NT2/D1 (cell line): Measurements from ENCODE around the gene ZFP62.

Experiments used
- DNase-seq: peaks from one replicate; pipeline ENCODE4 v3.0.0-alpha.2; 2011; ENCODE audit warnings: low read depth, low spot score
- H3K27me3 ChIP-seq: 2 replicates; pipeline ENCODE4 v1.6.0; 2011; ENCODE audit warnings: mild to moderate bottlenecking; ENCODE audit not compliant: insufficient read length, insufficient read depth
- H3K36me3 ChIP-seq: 2 replicates; pipeline ENCODE4 v1.6.1; 2011; ENCODE audit warnings: mild to moderate bottlenecking, low read length, mixed read lengths; ENCODE audit not compliant: insufficient read depth, insufficient read length
- H3K4me1 ChIP-seq: 2 replicates; pipeline ENCODE4 v1.5.1; 2011; ENCODE audit not compliant: insufficient read depth, insufficient read length
- H3K4me3 ChIP-seq: 2 replicates; pipeline ENCODE4 v1.5.1; 2011; ENCODE audit warnings: low read depth; ENCODE audit not compliant: insufficient read length
- H3K9ac ChIP-seq: 2 replicates; pipeline ENCODE4 v1.6.0; 2011; ENCODE audit warnings: low read depth; ENCODE audit not compliant: insufficient read length
- H3K9me3 ChIP-seq: 2 replicates; pipeline ENCODE4 v1.5.1; 2011; ENCODE audit warnings: mild to moderate bottlenecking, low read length; ENCODE audit not compliant: insufficient read depth
- SUZ12 ChIP-seq: IDR thresholded peaks from 2 replicates; pipeline ENCODE4 v1.6.1; 2011; ENCODE audit not compliant: insufficient read length, insufficient read depth; ENCODE audit errors: extremely low read depth
- YY1 ChIP-seq: IDR thresholded peaks from 2 replicates; pipeline ENCODE4 v1.6.1; 2011; ENCODE audit not compliant: insufficient read length, insufficient read depth
- ZNF274 ChIP-seq: IDR thresholded peaks from 2 replicates; pipeline ENCODE4 v1.6.1; 2011; ENCODE audit warnings: mild to moderate bottlenecking, low read depth, low read length

The ZFP62 gene

DNA sequence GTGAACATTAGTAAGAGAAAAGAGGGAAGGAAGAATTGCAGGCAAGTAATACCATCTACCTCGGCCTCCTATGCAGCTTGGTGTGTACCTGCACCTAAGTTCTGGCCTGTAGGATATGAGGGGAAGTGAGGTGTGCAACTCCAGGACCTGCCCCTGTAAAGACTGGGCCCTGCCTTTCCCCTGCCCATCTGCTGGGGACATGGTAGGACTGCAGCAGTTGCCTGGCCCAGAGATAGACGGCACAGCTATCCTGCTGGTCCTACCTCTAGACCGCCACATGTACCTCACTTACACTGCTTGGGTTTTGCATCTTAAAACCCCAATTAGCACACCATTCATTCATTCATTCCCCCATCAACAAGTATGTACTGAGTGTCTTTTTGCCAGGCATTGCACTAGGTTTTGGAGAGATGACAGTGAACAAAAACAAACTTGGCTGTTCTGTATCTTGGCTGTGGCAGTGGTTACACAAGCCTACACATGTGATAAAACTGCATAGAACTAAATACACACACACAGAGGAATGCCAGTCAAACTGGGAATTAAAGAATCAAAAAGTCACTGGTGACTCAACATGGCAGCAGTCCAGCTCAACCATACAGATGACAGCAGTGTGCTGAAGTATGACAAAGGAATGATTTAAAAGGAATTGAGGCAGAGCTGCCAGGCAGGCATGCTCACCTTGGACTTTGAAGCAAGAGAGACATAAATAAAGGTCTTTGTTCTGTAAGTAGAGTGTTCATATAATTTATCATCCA lies 35.1 kb downstream of the ZFP62 start:
- Histone ChIP-seq H3K9me3 (peaks cover 15% of the 10 kb centered on the region), H3K27me3 (peaks cover 2% of the 10 kb centered on the region), H3K9ac (no peak overlapping the region), H3K36me3 (peaks cover 6% of the 10 kb centered on the region), H3K4me1 (no peaks in the 10 kb centered on the region), H3K4me3 (no peak overlapping the region)
- TF ChIP-seq YY1: no peak
- no peak for TF ChIP-seq SUZ12
- TF ChIP-seq ZNF274: no peak
- DNase-seq: no peak

DNA sequence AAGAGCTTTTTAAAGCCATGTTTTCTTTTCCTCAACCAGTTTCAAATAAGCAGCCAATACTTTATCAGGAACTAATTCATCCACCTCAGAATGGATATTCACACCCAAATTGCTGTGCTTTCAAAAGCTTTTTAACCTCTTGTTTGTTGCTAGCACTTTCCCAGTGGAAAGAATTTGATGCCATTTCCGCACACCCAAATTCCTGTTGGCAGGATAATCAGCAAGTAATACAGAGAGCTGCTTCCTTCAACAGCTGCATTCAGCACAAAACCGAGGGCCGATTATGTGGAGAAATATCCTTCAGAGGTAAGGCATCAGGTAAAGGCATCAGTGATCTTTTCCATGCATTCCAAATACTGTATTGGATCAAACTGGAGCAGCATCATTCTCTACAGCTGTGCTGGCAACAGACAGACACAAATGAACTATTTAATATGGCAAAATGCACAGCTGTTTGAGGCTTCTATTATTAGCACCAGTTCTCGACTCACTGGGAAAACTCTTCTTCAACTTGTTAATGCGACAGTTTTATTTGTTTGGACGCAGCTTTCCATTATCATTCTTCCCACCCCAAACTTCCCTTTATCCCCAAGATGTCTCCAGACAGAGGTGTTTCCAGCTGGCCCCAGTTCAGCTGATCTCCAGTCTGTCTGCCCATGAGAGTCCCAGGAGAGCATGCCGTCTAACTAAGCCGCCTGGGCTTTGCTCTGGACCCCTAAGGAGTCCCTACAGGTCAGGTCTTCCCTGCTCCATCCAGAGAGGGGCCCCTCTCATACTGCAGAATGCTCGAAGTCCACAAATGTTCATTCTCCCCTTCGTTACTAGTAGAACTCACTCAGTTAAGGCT lies 36.2 kb downstream of the ZFP62 start:
- H3K9me3 ChIP-seq: peaks cover 11% of the 10 kb centered on the region
- no peak for DNase-seq
- no peaks in the 10 kb centered on the region for H3K4me1 ChIP-seq
- no peaks in the 10 kb centered on the region for H3K27me3 ChIP-seq
- peaks cover 4% of the 10 kb centered on the region for H3K36me3 ChIP-seq
- no peak overlapping the region for H3K4me3 ChIP-seq
- no peak for TF ChIP-seq SUZ12
- no peak for TF ChIP-seq ZNF274
- no peak for TF ChIP-seq YY1
- H3K9ac ChIP-seq: no peak overlapping the region

DNA sequence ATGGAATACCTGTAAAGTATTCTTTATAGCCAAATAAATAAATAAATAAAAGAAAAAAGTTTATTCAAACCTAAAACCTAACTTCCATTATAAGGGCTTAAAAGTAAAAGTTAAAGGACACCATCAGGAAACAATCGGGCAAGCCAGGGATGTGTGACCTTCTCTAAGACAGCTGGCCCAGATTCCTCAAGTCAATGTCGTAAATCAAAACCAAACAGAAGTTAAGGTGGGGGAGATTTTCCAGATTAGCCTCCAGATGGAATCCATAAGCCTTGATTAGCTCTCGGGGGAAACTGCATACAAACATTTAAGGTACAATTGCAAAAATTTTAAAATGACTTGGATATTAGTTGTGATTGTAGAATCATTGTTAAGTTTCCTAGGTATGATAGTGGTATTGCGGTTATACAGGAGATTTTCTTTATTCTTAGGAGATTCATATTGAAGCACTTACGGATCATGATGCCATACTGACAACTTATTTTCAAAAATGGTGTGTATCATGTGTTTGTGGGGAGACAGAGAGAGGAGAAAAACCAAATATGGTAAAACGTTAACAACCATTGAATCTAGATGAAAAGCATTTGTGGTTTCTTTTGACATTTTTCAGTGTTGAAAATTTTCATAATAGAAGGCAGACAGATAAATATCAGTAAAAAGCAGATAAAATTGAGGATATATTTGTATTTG lies 37.0 kb downstream of the ZFP62 start:
- peaks cover 3% of the 10 kb centered on the region; the same call in 1 of the 2 replicates for H3K9me3 ChIP-seq
- no peaks in the 10 kb centered on the region for H3K36me3 ChIP-seq
- no peak overlapping the region for H3K9ac ChIP-seq
- H3K27me3 ChIP-seq: no peaks in the 10 kb centered on the region
- TF ChIP-seq ZNF274: no peak
- TF ChIP-seq SUZ12: no peak
- TF ChIP-seq YY1: no peak
- H3K4me3 ChIP-seq: no peak overlapping the region
- DNase-seq: no peak
- H3K4me1 ChIP-seq: no peaks in the 10 kb centered on the region

DNA sequence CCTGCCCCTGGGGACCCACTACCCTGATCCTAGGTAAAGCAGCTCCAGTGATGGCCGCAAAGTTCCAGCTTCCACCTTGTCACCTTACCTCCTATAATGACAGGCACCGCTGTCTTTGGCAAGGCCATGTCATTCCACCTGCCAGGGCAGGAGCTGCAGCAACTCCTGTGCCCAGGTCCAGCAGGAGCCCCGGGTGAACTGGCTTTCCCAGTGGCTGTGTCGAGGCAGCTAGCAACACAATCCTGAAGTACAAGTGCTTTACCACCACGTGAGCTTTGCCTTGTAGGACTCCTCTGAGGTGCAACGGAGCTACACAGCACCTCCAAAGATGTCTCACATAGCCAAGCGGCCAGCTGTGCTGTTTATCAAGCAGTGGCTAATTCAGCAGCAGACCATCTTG lies 37.7 kb downstream of the ZFP62 start:
- no peaks in the 10 kb centered on the region for H3K36me3 ChIP-seq
- H3K27me3 ChIP-seq: no peaks in the 10 kb centered on the region
- H3K4me3 ChIP-seq: no peak overlapping the region
- DNase-seq: no peak
- TF ChIP-seq YY1 (no peak), SUZ12 (no peak), ZNF274 (no peak)
- H3K9ac ChIP-seq: no peak overlapping the region
- no peaks in the 10 kb centered on the region for H3K4me1 ChIP-seq
- no peaks in the 10 kb centered on the region; the same call in 1 of the 2 replicates for H3K9me3 ChIP-seq

GRCh38 chr5:180821538-180821937 lies 39.5 kb downstream of the ZFP62 start:
- TF ChIP-seq SUZ12 (no peak), ZNF274 (no peak), YY1 (no peak)
- Histone ChIP-seq H3K9ac (no peak overlapping the region), H3K36me3 (no peaks in the 10 kb centered on the region), H3K27me3 (no peaks in the 10 kb centered on the region), H3K4me1 (no peaks in the 10 kb centered on the region), H3K4me3 (no peak overlapping the region), H3K9me3 (no peaks in the 10 kb centered on the region)
- no peak for DNase-seq

- H3K4me1 ChIP-seq: no peaks in the 10 kb centered on the region
- no peak for DNase-seq
These were observed 40.2 kb downstream of the ZFP62 start for GRCh38 chr5:180820788-180821321.

More at GRCh38 chr5:180820788-180821321, 40.2 kb downstream of the ZFP62 start:
- no peaks in the 10 kb centered on the region for H3K9me3 ChIP-seq
- H3K9ac ChIP-seq: no peak overlapping the region
- no peaks in the 10 kb centered on the region for H3K27me3 ChIP-seq
- no peak for TF ChIP-seq ZNF274
- TF ChIP-seq SUZ12: no peak
- TF ChIP-seq YY1: no peak
- H3K4me3 ChIP-seq: no peak overlapping the region
- no peaks in the 10 kb centered on the region for H3K36me3 ChIP-seq
